K562 (cell line): ENCODE measurements around the gene BCL6B. TPM values are rescaled to one million over a fixed set of nuclear protein-coding genes. Genes with fewer than 3 reads are reported as not detected.
A peak's percentile ranks its signal among the peaks of the same experiment; 100 is the strongest.

Experiments
- ARID1B ChIP-seq: fragments of 450-650 bp; IDR thresholded peaks from 2 replicates; pipeline ENCODE4 v1.6.1; 2016; ENCODE audit warnings: antibody characterized with exemption, mild to moderate bottlenecking, inconsistent platforms
- CHD1 ChIP-seq: fragments of 200-600 bp; sonication (generic); IDR thresholded peaks from one replicate; pipeline ENCODE4 v1.6.1; 2012; ENCODE audit warnings: mild to moderate bottlenecking, moderate library complexity, low read length, inconsistent platforms
- KLF6 ChIP-seq: fragments of 250-450 bp; sonication (Bioruptor Pico); IDR thresholded peaks from 2 replicates; pipeline ENCODE4 v1.4.0; 2020; ENCODE audit warnings: mild to moderate bottlenecking, moderate library complexity, borderline replicate concordance
- MITF ChIP-seq: IDR thresholded peaks from 2 replicates; pipeline ENCODE4 v1.6.1; 2014; ENCODE audit warnings: antibody characterized with exemption
- SMAD4 ChIP-seq: fragments of 250-450 bp; sonication (Bioruptor Pico); conservative IDR thresholded peaks from 2 replicates; pipeline ENCODE4 v1.8.0; 2021; ENCODE audit warnings: inconsistent platforms, mild to moderate bottlenecking, moderate library complexity
- TAF15 ChIP-seq: fragments of 200-400 bp; formaldehyde crosslinking; IDR thresholded peaks from 2 replicates; pipeline ENCODE4 v1.6.1; 2017; ENCODE audit warnings: mild to moderate bottlenecking, low read depth, low read length, moderate library complexity
- TAF7 ChIP-seq: fragments of 450-650 bp; IDR thresholded peaks from 2 replicates; pipeline ENCODE4 v1.6.1; 2016; ENCODE audit warnings: missing genetic modification characterization, missing compliant biosample characterization
- TBP ChIP-seq: optimal IDR thresholded peaks from 2 replicates; pipeline ENCODE3; 2011; ENCODE audit warnings: low read depth, low read length, improper control_type of control experiment
- ZNF347 ChIP-seq: fragments of 450-650 bp; formaldehyde crosslinking; IDR thresholded peaks from 2 replicates; pipeline ENCODE4 v1.4.0; 2020; ENCODE audit warnings: low read depth, mild to moderate bottlenecking, moderate library complexity
- polyA plus RNA-seq, 8 experiments: library from polyadenylated mRNA; depleted of rRNA in 4 of 8; stranded (reverse) in 5 of 8; unstranded in 3 of 8; fragments of >200 nt; fragmentation: Nextera tagmentation in 2 of 8; fragmentation: Illumina TruSeq in 1 of 8; extraction: Ambion mirVana in 2 of 8; extraction: Trizol in 1 of 8; gene quantifications; 2 replicates each; pipeline versions ENCODE4 v1.2.1 to v1.2.3, GENCODE V29; 2011 to 2014; ENCODE audit warnings: inconsistent platforms in 1 of 8, missing spikeins in 1 of 8
- total RNA-seq, 7 experiments: library from RNA; depleted of rRNA in 6 of 7; stranded (reverse); fragments of >200 nt in 6 of 7; fragmentation: Illumina TruSeq in 2 of 7; extraction: Trizol in 2 of 7; gene quantifications; 2 replicates each; pipeline versions ENCODE4 v1.2.1 to v1.2.3, GENCODE V29; 2011 to 2021; ENCODE audit warnings: low replicate concordance in 1 of 7
- TF ChIP-seq, protein P1 (sequence below): fragments of 450-650 bp; IDR thresholded peaks from 2 replicates; pipeline ENCODE4 v1.6.1; 2016; ENCODE audit warnings: mild to moderate bottlenecking, moderate library complexity
- TF ChIP-seq, protein P2 (sequence below): fragments of 450-650 bp; IDR thresholded peaks from 2 replicates; pipeline ENCODE4 v1.6.1; 2016; ENCODE audit warnings: mild to moderate bottlenecking

Gene BCL6B
- total and polyA plus RNA-seq, 9 of the 15 experiments (the other 6 are each of a cell fraction or from before 2014, with no cell fraction given): 0.89 to 5.0 (median 3.6) TPM

DNA sequence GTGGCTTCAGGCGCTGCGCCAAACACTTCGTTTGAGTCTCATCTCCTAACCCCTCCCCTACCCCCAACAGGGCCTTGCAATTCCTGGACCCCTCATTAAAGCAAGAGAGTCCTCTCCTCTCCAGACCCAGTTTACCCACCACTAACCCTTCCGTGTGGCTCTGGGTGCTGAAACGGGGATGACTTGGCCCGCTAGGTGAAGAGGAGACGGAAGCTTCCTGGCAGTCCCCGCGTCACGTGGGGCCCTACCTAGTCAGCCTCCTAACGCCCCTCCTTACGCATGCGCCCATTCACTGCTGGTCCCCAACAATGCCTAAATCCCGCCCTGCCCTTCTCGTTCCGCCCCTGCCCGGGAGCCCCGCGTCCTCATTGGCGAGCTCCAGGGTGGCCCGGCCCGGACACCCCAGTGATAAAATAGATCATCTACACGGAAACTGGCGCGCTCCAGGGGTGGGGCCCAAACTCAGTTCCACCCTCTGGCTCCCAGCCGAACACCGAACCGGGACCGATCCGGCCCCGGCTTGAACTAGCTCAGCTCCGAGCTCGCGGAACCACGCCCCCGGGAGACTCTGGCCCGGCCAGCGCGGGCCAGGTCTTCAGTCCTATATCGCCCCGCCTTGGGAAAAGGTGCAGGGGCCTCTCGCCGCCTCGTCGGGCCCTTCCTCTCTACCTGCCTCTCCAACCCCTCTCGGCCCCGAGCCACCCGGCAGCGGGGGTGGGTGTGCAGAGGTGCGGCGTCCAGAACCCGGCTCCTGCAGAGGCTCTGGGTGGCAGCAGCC, 12.9 kb downstream of the BCL6B start, which contains the start of gene SLC16A13 (continued):
- TF ChIP-seq, protein P1, sequence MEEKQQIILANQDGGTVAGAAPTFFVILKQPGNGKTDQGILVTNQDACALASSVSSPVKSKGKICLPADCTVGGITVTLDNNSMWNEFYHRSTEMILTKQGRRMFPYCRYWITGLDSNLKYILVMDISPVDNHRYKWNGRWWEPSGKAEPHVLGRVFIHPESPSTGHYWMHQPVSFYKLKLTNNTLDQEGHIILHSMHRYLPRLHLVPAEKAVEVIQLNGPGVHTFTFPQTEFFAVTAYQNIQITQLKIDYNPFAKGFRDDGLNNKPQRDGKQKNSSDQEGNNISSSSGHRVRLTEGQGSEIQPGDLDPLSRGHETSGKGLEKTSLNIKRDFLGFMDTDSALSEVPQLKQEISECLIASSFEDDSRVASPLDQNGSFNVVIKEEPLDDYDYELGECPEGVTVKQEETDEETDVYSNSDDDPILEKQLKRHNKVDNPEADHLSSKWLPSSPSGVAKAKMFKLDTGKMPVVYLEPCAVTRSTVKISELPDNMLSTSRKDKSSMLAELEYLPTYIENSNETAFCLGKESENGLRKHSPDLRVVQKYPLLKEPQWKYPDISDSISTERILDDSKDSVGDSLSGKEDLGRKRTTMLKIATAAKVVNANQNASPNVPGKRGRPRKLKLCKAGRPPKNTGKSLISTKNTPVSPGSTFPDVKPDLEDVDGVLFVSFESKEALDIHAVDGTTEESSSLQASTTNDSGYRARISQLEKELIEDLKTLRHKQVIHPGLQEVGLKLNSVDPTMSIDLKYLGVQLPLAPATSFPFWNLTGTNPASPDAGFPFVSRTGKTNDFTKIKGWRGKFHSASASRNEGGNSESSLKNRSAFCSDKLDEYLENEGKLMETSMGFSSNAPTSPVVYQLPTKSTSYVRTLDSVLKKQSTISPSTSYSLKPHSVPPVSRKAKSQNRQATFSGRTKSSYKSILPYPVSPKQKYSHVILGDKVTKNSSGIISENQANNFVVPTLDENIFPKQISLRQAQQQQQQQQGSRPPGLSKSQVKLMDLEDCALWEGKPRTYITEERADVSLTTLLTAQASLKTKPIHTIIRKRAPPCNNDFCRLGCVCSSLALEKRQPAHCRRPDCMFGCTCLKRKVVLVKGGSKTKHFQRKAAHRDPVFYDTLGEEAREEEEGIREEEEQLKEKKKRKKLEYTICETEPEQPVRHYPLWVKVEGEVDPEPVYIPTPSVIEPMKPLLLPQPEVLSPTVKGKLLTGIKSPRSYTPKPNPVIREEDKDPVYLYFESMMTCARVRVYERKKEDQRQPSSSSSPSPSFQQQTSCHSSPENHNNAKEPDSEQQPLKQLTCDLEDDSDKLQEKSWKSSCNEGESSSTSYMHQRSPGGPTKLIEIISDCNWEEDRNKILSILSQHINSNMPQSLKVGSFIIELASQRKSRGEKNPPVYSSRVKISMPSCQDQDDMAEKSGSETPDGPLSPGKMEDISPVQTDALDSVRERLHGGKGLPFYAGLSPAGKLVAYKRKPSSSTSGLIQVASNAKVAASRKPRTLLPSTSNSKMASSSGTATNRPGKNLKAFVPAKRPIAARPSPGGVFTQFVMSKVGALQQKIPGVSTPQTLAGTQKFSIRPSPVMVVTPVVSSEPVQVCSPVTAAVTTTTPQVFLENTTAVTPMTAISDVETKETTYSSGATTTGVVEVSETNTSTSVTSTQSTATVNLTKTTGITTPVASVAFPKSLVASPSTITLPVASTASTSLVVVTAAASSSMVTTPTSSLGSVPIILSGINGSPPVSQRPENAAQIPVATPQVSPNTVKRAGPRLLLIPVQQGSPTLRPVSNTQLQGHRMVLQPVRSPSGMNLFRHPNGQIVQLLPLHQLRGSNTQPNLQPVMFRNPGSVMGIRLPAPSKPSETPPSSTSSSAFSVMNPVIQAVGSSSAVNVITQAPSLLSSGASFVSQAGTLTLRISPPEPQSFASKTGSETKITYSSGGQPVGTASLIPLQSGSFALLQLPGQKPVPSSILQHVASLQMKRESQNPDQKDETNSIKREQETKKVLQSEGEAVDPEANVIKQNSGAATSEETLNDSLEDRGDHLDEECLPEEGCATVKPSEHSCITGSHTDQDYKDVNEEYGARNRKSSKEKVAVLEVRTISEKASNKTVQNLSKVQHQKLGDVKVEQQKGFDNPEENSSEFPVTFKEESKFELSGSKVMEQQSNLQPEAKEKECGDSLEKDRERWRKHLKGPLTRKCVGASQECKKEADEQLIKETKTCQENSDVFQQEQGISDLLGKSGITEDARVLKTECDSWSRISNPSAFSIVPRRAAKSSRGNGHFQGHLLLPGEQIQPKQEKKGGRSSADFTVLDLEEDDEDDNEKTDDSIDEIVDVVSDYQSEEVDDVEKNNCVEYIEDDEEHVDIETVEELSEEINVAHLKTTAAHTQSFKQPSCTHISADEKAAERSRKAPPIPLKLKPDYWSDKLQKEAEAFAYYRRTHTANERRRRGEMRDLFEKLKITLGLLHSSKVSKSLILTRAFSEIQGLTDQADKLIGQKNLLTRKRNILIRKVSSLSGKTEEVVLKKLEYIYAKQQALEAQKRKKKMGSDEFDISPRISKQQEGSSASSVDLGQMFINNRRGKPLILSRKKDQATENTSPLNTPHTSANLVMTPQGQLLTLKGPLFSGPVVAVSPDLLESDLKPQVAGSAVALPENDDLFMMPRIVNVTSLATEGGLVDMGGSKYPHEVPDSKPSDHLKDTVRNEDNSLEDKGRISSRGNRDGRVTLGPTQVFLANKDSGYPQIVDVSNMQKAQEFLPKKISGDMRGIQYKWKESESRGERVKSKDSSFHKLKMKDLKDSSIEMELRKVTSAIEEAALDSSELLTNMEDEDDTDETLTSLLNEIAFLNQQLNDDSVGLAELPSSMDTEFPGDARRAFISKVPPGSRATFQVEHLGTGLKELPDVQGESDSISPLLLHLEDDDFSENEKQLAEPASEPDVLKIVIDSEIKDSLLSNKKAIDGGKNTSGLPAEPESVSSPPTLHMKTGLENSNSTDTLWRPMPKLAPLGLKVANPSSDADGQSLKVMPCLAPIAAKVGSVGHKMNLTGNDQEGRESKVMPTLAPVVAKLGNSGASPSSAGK: peak; percentile 64
- TF ChIP-seq ZNF347 (CRISPR knock-in tag) (no peak), ARID1B (no peak), TBP (peak; percentile 70), MITF (0 out of 2 replicates have a peak, but pooled peaks have one; percentile 37), SMAD4 (CRISPR knock-in tag) (no peak; the same call in 1 of the 2 replicates), TAF15 (no peak), KLF6 (no peak), TAF7 (tag) (no peak), CHD1 (no peak)
- TF ChIP-seq, protein P2, sequence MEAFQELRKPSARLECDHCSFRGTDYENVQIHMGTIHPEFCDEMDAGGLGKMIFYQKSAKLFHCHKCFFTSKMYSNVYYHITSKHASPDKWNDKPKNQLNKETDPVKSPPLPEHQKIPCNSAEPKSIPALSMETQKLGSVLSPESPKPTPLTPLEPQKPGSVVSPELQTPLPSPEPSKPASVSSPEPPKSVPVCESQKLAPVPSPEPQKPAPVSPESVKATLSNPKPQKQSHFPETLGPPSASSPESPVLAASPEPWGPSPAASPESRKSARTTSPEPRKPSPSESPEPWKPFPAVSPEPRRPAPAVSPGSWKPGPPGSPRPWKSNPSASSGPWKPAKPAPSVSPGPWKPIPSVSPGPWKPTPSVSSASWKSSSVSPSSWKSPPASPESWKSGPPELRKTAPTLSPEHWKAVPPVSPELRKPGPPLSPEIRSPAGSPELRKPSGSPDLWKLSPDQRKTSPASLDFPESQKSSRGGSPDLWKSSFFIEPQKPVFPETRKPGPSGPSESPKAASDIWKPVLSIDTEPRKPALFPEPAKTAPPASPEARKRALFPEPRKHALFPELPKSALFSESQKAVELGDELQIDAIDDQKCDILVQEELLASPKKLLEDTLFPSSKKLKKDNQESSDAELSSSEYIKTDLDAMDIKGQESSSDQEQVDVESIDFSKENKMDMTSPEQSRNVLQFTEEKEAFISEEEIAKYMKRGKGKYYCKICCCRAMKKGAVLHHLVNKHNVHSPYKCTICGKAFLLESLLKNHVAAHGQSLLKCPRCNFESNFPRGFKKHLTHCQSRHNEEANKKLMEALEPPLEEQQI: no peak
